ENCODE data around the gene TAS2R50.

Gene TAS2R50

GRCh38 chr12:10998204-10998603 lies 11.5 kb upstream of the TAS2R50 start, which contains the start of gene TAS2R20:
Gene TAS2R20 (minus strand): TSS chr12:10998304. CDS start chr12:10997875, 429 bp downstream.
- Histone ChIP-seq H3K27me3 (ENCODE audit: control insufficient read depth in 1 of 2, insufficient read depth in 2 of 2, low read length in 2 of 2) (no peaks in the 10 kb centered on the region), H3K9me3 (ENCODE audit: control insufficient read depth in 1 of 2, low read length in 2 of 2) (no peaks in the 10 kb centered on the region), H3K4me1 (ENCODE audit: control insufficient read depth in 1 of 2, insufficient read depth in 2 of 2, low read length in 2 of 2) (no peaks in the 10 kb centered on the region), H3K9ac (ENCODE audit: low read depth in 1 of 2, low read length in 2 of 2) (no peak within 1 kb of the TSS), H3K4me3 (ENCODE audit: low read depth in 1 of 2, low read length in 2 of 2) (no peak within 1 kb of the TSS), H3K27ac (ENCODE audit: low read depth, low read length) (no peak within 1 kb of the TSS), H3K36me3 (ENCODE audit: control insufficient read depth in 1 of 2, insufficient read depth in 2 of 2, low read length in 2 of 2) (peaks cover 0 to 4% of the 10 kb centered on the region in 2 donors)

GRCh38 chr12:10994307-10994706 lies 7.6 kb upstream of the TAS2R50 start:
- no peaks in the 10 kb centered on the region for H3K4me1 ChIP-seq (ENCODE audit: control insufficient read depth in 1 of 2, insufficient read depth in 2 of 2, low read length in 2 of 2)
- no peak overlapping the region for H3K4me3 ChIP-seq (ENCODE audit: low read depth in 1 of 2, low read length in 2 of 2)
- H3K27ac ChIP-seq (ENCODE audit: low read depth, low read length): no peak overlapping the region
- H3K36me3 ChIP-seq (ENCODE audit: control insufficient read depth in 1 of 2, insufficient read depth in 2 of 2, low read length in 2 of 2): peaks cover 0 to 4% of the 10 kb centered on the region in 2 donors
- H3K9me3 ChIP-seq (ENCODE audit: control insufficient read depth in 1 of 2, low read length in 2 of 2): peaks cover 0 to 4% of the 10 kb centered on the region in 2 donors
- no peaks in the 10 kb centered on the region for H3K27me3 ChIP-seq (ENCODE audit: control insufficient read depth in 1 of 2, insufficient read depth in 2 of 2, low read length in 2 of 2)
- H3K9ac ChIP-seq (ENCODE audit: low read depth in 1 of 2, low read length in 2 of 2): no peak overlapping the region

GRCh38 chr12:10989107-10989506 lies 2.4 kb upstream of the TAS2R50 start:
- Histone ChIP-seq H3K36me3 (ENCODE audit: control insufficient read depth in 1 of 2, insufficient read depth in 2 of 2, low read length in 2 of 2) (peaks cover 0 to 2% of the 10 kb centered on the region in 2 donors), H3K9me3 (ENCODE audit: control insufficient read depth in 1 of 2, low read length in 2 of 2) (peaks cover 0 to 4% of the 10 kb centered on the region in 2 donors), H3K4me1 (ENCODE audit: control insufficient read depth in 1 of 2, insufficient read depth in 2 of 2, low read length in 2 of 2) (no peaks in the 10 kb centered on the region), H3K4me3 (ENCODE audit: low read depth in 1 of 2, low read length in 2 of 2) (no peak overlapping the region), H3K27me3 (ENCODE audit: control insufficient read depth in 1 of 2, insufficient read depth in 2 of 2, low read length in 2 of 2) (no peaks in the 10 kb centered on the region), H3K27ac (ENCODE audit: low read depth, low read length) (no peak overlapping the region), H3K9ac (ENCODE audit: low read depth in 1 of 2, low read length in 2 of 2) (no peak overlapping the region)

- Histone ChIP-seq H3K27me3 (ENCODE audit: control insufficient read depth in 1 of 2, insufficient read depth in 2 of 2, low read length in 2 of 2) (no peaks in the 10 kb centered on the region), H3K9me3 (ENCODE audit: control insufficient read depth in 1 of 2, low read length in 2 of 2) (no peaks in the 10 kb centered on the region), H3K27ac (ENCODE audit: low read depth, low read length) (no peak overlapping the region), H3K9ac (ENCODE audit: low read depth in 1 of 2, low read length in 2 of 2) (no peak overlapping the region), H3K4me1 (ENCODE audit: control insufficient read depth in 1 of 2, insufficient read depth in 2 of 2, low read length in 2 of 2) (no peaks in the 10 kb centered on the region), H3K36me3 (ENCODE audit: control insufficient read depth in 1 of 2, insufficient read depth in 2 of 2, low read length in 2 of 2) (no peaks in the 10 kb centered on the region), H3K4me3 (ENCODE audit: low read depth in 1 of 2, low read length in 2 of 2) (no peak overlapping the region)
Measured at GRCh38 chr12:10982244-10982643, 4.5 kb downstream of the TAS2R50 start.

GRCh38 chr12:10974965-10975364 lies 11.7 kb downstream of the TAS2R50 start:
- H3K4me3 ChIP-seq (ENCODE audit: low read depth in 1 of 2, low read length in 2 of 2): no peak overlapping the region
- H3K27me3 ChIP-seq (ENCODE audit: control insufficient read depth in 1 of 2, insufficient read depth in 2 of 2, low read length in 2 of 2): no peaks in the 10 kb centered on the region
- no peaks in the 10 kb centered on the region for H3K9me3 ChIP-seq (ENCODE audit: control insufficient read depth in 1 of 2, low read length in 2 of 2)
- H3K27ac ChIP-seq (ENCODE audit: low read depth, low read length): no peak overlapping the region
- no peak overlapping the region for H3K9ac ChIP-seq (ENCODE audit: low read depth in 1 of 2, low read length in 2 of 2)
- H3K4me1 ChIP-seq (ENCODE audit: control insufficient read depth in 1 of 2, insufficient read depth in 2 of 2, low read length in 2 of 2): no peaks in the 10 kb centered on the region
- H3K36me3 ChIP-seq (ENCODE audit: control insufficient read depth in 1 of 2, insufficient read depth in 2 of 2, low read length in 2 of 2): no peaks in the 10 kb centered on the region

- Histone ChIP-seq H3K9ac (ENCODE audit: low read depth in 1 of 2, low read length in 2 of 2) (no peak overlapping the region), H3K4me1 (ENCODE audit: control insufficient read depth in 1 of 2, insufficient read depth in 2 of 2, low read length in 2 of 2) (no peaks in the 10 kb centered on the region), H3K27me3 (ENCODE audit: control insufficient read depth in 1 of 2, insufficient read depth in 2 of 2, low read length in 2 of 2) (no peaks in the 10 kb centered on the region), H3K9me3 (ENCODE audit: control insufficient read depth in 1 of 2, low read length in 2 of 2) (no peaks in the 10 kb centered on the region), H3K4me3 (ENCODE audit: low read depth in 1 of 2, low read length in 2 of 2) (no peak overlapping the region), H3K27ac (ENCODE audit: low read depth, low read length) (no peak overlapping the region), H3K36me3 (ENCODE audit: control insufficient read depth in 1 of 2, insufficient read depth in 2 of 2, low read length in 2 of 2) (no peaks in the 10 kb centered on the region)
Measured at GRCh38 chr12:10968765-10969456, 17.8 kb downstream of the TAS2R50 start.

- Histone ChIP-seq H3K9ac (ENCODE audit: low read depth in 1 of 2, low read length in 2 of 2) (no peak overlapping the region), H3K4me1 (ENCODE audit: control insufficient read depth in 1 of 2, insufficient read depth in 2 of 2, low read length in 2 of 2) (no peaks in the 10 kb centered on the region), H3K4me3 (ENCODE audit: low read depth in 1 of 2, low read length in 2 of 2) (no peak overlapping the region), H3K27me3 (ENCODE audit: control insufficient read depth in 1 of 2, insufficient read depth in 2 of 2, low read length in 2 of 2) (no peaks in the 10 kb centered on the region), H3K9me3 (ENCODE audit: control insufficient read depth in 1 of 2, low read length in 2 of 2) (no peaks in the 10 kb centered on the region), H3K27ac (ENCODE audit: low read depth, low read length) (no peak overlapping the region), H3K36me3 (ENCODE audit: control insufficient read depth in 1 of 2, insufficient read depth in 2 of 2, low read length in 2 of 2) (no peaks in the 10 kb centered on the region)
Measured at GRCh38 chr12:10967409-10967808, 19.3 kb downstream of the TAS2R50 start.

- Histone ChIP-seq H3K4me3 (ENCODE audit: low read depth in 1 of 2, low read length in 2 of 2) (no peak overlapping the region), H3K9ac (ENCODE audit: low read depth in 1 of 2, low read length in 2 of 2) (no peak overlapping the region), H3K27ac (ENCODE audit: low read depth, low read length) (no peak overlapping the region), H3K36me3 (ENCODE audit: control insufficient read depth in 1 of 2, insufficient read depth in 2 of 2, low read length in 2 of 2) (peaks cover 0 to 3% of the 10 kb centered on the region in 2 donors), H3K9me3 (ENCODE audit: control insufficient read depth in 1 of 2, low read length in 2 of 2) (no peaks in the 10 kb centered on the region), H3K4me1 (ENCODE audit: control insufficient read depth in 1 of 2, insufficient read depth in 2 of 2, low read length in 2 of 2) (no peaks in the 10 kb centered on the region), H3K27me3 (ENCODE audit: control insufficient read depth in 1 of 2, insufficient read depth in 2 of 2, low read length in 2 of 2) (no peaks in the 10 kb centered on the region)
Measured at GRCh38 chr12:10966314-10966713, 20.4 kb downstream of the TAS2R50 start.

GRCh38 chr12:10965476-10965875 lies 21.2 kb downstream of the TAS2R50 start:
- no peak overlapping the region for H3K9ac ChIP-seq (ENCODE audit: low read depth in 1 of 2, low read length in 2 of 2)
- no peak overlapping the region for H3K27ac ChIP-seq (ENCODE audit: low read depth, low read length)
- H3K27me3 ChIP-seq (ENCODE audit: control insufficient read depth in 1 of 2, insufficient read depth in 2 of 2, low read length in 2 of 2): no peaks in the 10 kb centered on the region
- no peaks in the 10 kb centered on the region for H3K4me1 ChIP-seq (ENCODE audit: control insufficient read depth in 1 of 2, insufficient read depth in 2 of 2, low read length in 2 of 2)
- peaks cover 0 to 4% of the 10 kb centered on the region in 2 donors for H3K36me3 ChIP-seq (ENCODE audit: control insufficient read depth in 1 of 2, insufficient read depth in 2 of 2, low read length in 2 of 2)
- no peak overlapping the region for H3K4me3 ChIP-seq (ENCODE audit: low read depth in 1 of 2, low read length in 2 of 2)
- no peaks in the 10 kb centered on the region for H3K9me3 ChIP-seq (ENCODE audit: control insufficient read depth in 1 of 2, low read length in 2 of 2)

- no peaks in the 10 kb centered on the region for H3K4me1 ChIP-seq (ENCODE audit: control insufficient read depth in 1 of 2, insufficient read depth in 2 of 2, low read length in 2 of 2)
- no peaks in the 10 kb centered on the region for H3K27me3 ChIP-seq (ENCODE audit: control insufficient read depth in 1 of 2, insufficient read depth in 2 of 2, low read length in 2 of 2)
- H3K36me3 ChIP-seq (ENCODE audit: control insufficient read depth in 1 of 2, insufficient read depth in 2 of 2, low read length in 2 of 2): peaks cover 0 to 4% of the 10 kb centered on the region in 2 donors
- no peaks in the 10 kb centered on the region for H3K9me3 ChIP-seq (ENCODE audit: control insufficient read depth in 1 of 2, low read length in 2 of 2)
- H3K27ac ChIP-seq (ENCODE audit: low read depth, low read length): no peak overlapping the region
- H3K9ac ChIP-seq (ENCODE audit: low read depth in 1 of 2, low read length in 2 of 2): no peak overlapping the region
- no peak overlapping the region for H3K4me3 ChIP-seq (ENCODE audit: low read depth in 1 of 2, low read length in 2 of 2)
Measured at GRCh38 chr12:10960211-10960610, 26.5 kb downstream of the TAS2R50 start.

Data from duodenal mucosa (tissue), 2 donors.